PFSK-1 (cell line): ENCODE results near the gene ARCN1.
A peak's percentile ranks its signal among the peaks of the same experiment; 100 is the strongest.

ENCODE experiments used
- FOXP2 ChIP-seq: optimal IDR thresholded peaks from 2 replicates; pipeline ENCODE3; 2011; ENCODE audit warnings: borderline replicate concordance, control low read depth, inconsistent platforms; ENCODE audit not compliant: insufficient read depth; ENCODE audit errors: extremely low read length, extremely low read depth
- POLR2AphosphoS5 ChIP-seq: IDR thresholded peaks from 2 replicates; pipeline ENCODE4 v1.6.1; 2012; ENCODE audit warnings: low read depth, mild to moderate bottlenecking, control low read depth, low read length, moderate library complexity
- SIN3A ChIP-seq: IDR thresholded peaks from 2 replicates; pipeline ENCODE4 v1.6.1; 2012; ENCODE audit warnings: mild to moderate bottlenecking, low read length, moderate library complexity, borderline replicate concordance; ENCODE audit not compliant: insufficient read depth
- TAF1 ChIP-seq: IDR thresholded peaks from 2 replicates; pipeline ENCODE4 v1.6.1; 2012; ENCODE audit warnings: low read length, control low read depth, borderline replicate concordance; ENCODE audit not compliant: insufficient read depth
- TF ChIP-seq, protein P1 (sequence below), 2 experiments: IDR thresholded peaks; 2 replicates each; pipeline versions ENCODE4 v1.6.1 to v1.8.0; 2011 to 2012; ENCODE audit warnings: low read depth in 2 of 2, low read length in 2 of 2, control low read depth in 1 of 2, inconsistent platforms in 1 of 2, mild to moderate bottlenecking in 1 of 2, moderate library complexity in 1 of 2; ENCODE audit not compliant: insufficient read depth in 1 of 2

DNA sequence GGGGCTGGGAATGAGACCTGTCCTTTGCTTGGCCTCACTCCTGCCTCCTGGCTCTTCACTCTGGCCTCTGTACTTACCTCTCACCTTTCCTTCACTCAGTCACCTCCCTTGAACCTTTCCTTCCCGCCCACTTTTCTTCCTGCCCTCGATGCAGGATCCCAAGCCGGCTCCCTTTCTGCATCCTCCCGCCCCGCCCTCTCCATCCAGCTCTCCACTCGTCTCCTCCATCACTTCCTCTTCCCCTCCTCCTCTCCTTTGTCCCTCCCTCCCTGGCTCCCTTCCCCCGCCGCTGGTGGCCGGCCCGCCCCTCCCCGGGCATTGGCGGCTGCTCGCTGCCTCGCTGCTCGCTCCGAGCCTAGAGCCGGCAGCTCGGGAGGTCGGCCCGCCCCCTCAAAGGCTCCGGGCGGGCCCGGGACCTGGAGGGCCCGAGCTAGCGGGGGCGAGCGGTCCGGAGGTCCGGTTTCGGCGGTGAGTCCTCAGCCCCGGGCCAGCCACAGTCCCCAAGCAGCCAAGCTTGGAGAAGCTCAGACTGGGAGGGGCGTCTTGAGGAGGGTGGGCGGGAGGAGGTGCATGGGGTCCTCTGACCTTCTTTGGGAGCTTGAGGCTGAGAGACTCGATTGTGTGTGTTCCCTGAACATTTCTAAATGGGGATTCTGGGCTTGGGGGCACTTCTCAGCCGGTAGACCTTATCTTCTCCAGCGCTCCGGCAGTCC, 49.0 kb downstream of the ARCN1 start:
- TF ChIP-seq TAF1 (no peak), POLR2AphosphoS5 (peak; percentile 78), SIN3A (no peak), FOXP2 (peak; percentile 57)
- TF ChIP-seq, protein P1, sequence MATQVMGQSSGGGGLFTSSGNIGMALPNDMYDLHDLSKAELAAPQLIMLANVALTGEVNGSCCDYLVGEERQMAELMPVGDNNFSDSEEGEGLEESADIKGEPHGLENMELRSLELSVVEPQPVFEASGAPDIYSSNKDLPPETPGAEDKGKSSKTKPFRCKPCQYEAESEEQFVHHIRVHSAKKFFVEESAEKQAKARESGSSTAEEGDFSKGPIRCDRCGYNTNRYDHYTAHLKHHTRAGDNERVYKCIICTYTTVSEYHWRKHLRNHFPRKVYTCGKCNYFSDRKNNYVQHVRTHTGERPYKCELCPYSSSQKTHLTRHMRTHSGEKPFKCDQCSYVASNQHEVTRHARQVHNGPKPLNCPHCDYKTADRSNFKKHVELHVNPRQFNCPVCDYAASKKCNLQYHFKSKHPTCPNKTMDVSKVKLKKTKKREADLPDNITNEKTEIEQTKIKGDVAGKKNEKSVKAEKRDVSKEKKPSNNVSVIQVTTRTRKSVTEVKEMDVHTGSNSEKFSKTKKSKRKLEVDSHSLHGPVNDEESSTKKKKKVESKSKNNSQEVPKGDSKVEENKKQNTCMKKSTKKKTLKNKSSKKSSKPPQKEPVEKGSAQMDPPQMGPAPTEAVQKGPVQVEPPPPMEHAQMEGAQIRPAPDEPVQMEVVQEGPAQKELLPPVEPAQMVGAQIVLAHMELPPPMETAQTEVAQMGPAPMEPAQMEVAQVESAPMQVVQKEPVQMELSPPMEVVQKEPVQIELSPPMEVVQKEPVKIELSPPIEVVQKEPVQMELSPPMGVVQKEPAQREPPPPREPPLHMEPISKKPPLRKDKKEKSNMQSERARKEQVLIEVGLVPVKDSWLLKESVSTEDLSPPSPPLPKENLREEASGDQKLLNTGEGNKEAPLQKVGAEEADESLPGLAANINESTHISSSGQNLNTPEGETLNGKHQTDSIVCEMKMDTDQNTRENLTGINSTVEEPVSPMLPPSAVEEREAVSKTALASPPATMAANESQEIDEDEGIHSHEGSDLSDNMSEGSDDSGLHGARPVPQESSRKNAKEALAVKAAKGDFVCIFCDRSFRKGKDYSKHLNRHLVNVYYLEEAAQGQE (IDR thresholded peaks at IDR 0.05; ENCODE audit: insufficient read depth in 1 of 2, low read depth in 2 of 2, low read length in 2 of 2): no peak
